HepG2 (cell line): ENCODE measurements around the gene DYTN. TPM values are rescaled to one million over a fixed set of nuclear protein-coding genes. Genes with fewer than 3 reads are reported as not detected.

Experiments
- CBX5 ChIP-seq: sonication (generic); formaldehyde crosslinking; IDR thresholded peaks from 2 replicates; pipeline ENCODE4 v1.4.0; 2020; ENCODE audit warnings: missing genetic modification reagents, borderline replicate concordance
- FIP1L1 ChIP-seq: fragments of 200-400 bp; formaldehyde crosslinking; IDR thresholded peaks from 2 replicates; pipeline ENCODE4 v1.6.1; 2018; ENCODE audit warnings: low read depth, mild to moderate bottlenecking, low read length, moderate library complexity, borderline replicate concordance; ENCODE audit not compliant: insufficient read depth
- FOXJ3 ChIP-seq: sonication (generic); formaldehyde crosslinking; IDR thresholded peaks from 2 replicates; pipeline ENCODE4 v1.4.0; 2020; ENCODE audit warnings: missing genetic modification reagents, mild to moderate bottlenecking, borderline replicate concordance
- HOXD1 ChIP-seq: sonication (generic); formaldehyde crosslinking; IDR thresholded peaks from 2 replicates; pipeline ENCODE4 v1.5.0; 2020; ENCODE audit warnings: missing genetic modification reagents
- KAT2B ChIP-seq: fragments of 150-350 bp; IDR thresholded peaks from 2 replicates; pipeline ENCODE4 v1.6.1; 2014; ENCODE audit warnings: low read depth, low read length, borderline replicate concordance
- MAFG ChIP-seq: sonication (generic); formaldehyde crosslinking; IDR thresholded peaks from 2 replicates; pipeline ENCODE4 v1.5.1; 2020; ENCODE audit warnings: mild to moderate bottlenecking, missing genetic modification reagents
- MED8 ChIP-seq: sonication (generic); formaldehyde crosslinking; IDR thresholded peaks from 2 replicates; pipeline ENCODE4 v1.8.1; 2023; ENCODE audit warnings: mild to moderate bottlenecking, missing genetic modification reagents; ENCODE audit not compliant: insufficient replicate concordance
- MXD4 ChIP-seq: IDR thresholded peaks from 2 replicates; pipeline ENCODE4 v1.6.1; 2016; ENCODE audit warnings: mild to moderate bottlenecking, missing biosample characterization, missing genetic modification reagents
- NRL ChIP-seq: sonication (generic); formaldehyde crosslinking; IDR thresholded peaks from 2 replicates; pipeline ENCODE4 v1.5.0; 2020; ENCODE audit warnings: missing genetic modification reagents, mild to moderate bottlenecking, moderate library complexity, borderline replicate concordance
- POLR2AphosphoS2 ChIP-seq: IDR thresholded peaks from 2 replicates; pipeline ENCODE4 v1.6.1; 2011; ENCODE audit warnings: low read depth, low read length, improper control_type of control experiment
- SRSF4 ChIP-seq: fragments of 200-400 bp; formaldehyde crosslinking; IDR thresholded peaks from one replicate; pipeline ENCODE4 v1.6.1; 2018; ENCODE audit warnings: mild to moderate bottlenecking, low read depth, low read length, moderate library complexity; ENCODE audit not compliant: poor library complexity, severe bottlenecking
- SRY ChIP-seq: sonication (generic); formaldehyde crosslinking; IDR thresholded peaks from 2 replicates; pipeline ENCODE4 v1.8.0; 2022; ENCODE audit warnings: mild to moderate bottlenecking, missing genetic modification reagents
- STAG1 ChIP-seq: sonication (generic); formaldehyde crosslinking; IDR thresholded peaks from 2 replicates; pipeline ENCODE4 v1.4.0; 2020; ENCODE audit warnings: missing genetic modification reagents
- U2AF1 ChIP-seq: fragments of 200-400 bp; formaldehyde crosslinking; optimal IDR thresholded peaks from 2 replicates; pipeline ENCODE3; 2017; ENCODE audit warnings: mild to moderate bottlenecking, low read depth, low read length
- WIZ ChIP-seq: sonication (generic); formaldehyde crosslinking; IDR thresholded peaks from 2 replicates; pipeline ENCODE4 v1.5.1; 2020; ENCODE audit warnings: mild to moderate bottlenecking, missing genetic modification reagents
- XRCC5 ChIP-seq: fragments of 200-400 bp; formaldehyde crosslinking; optimal IDR thresholded peaks from 2 replicates; pipeline ENCODE3; 2017; ENCODE audit warnings: mild to moderate bottlenecking, low read length
- ZBTB33 ChIP-seq: sonication (generic); formaldehyde crosslinking; IDR thresholded peaks from 2 replicates; pipeline ENCODE4 v1.4.0; 2020; ENCODE audit warnings: missing genetic modification reagents
- ZBTB43 ChIP-seq: sonication (generic); formaldehyde crosslinking; conservative IDR thresholded peaks from 2 replicates; pipeline ENCODE4 v1.4.0; 2020; ENCODE audit warnings: missing genetic modification reagents
- ZNF343 ChIP-seq: sonication (generic); formaldehyde crosslinking; IDR thresholded peaks from 2 replicates; pipeline ENCODE4 v1.4.0; 2020; ENCODE audit warnings: mild to moderate bottlenecking, missing genetic modification reagents
- ZNF362 ChIP-seq: sonication (generic); formaldehyde crosslinking; IDR thresholded peaks from 2 replicates; pipeline ENCODE4 v1.4.0; 2020; ENCODE audit warnings: missing genetic modification reagents, mild to moderate bottlenecking, borderline replicate concordance
- ZNF563 ChIP-seq: sonication (generic); formaldehyde crosslinking; IDR thresholded peaks from 2 replicates; pipeline ENCODE4 v1.8.0; 2022; ENCODE audit warnings: mild to moderate bottlenecking, moderate library complexity, missing genetic modification reagents
- ZUFSP ChIP-seq: sonication (generic); formaldehyde crosslinking; IDR thresholded peaks from 2 replicates; pipeline ENCODE4 v1.9.0; 2021; ENCODE audit warnings: missing genetic modification reagents, mild to moderate bottlenecking, borderline replicate concordance
- polyA plus RNA-seq, 8 experiments: library from polyadenylated mRNA; depleted of rRNA in 3 of 8; stranded (reverse) in 7 of 8; unstranded in 1 of 8; fragments of >200 nt; fragmentation: Illumina TruSeq in 4 of 8; extraction: Trizol in 4 of 8; gene quantifications; 2 replicates each; pipeline versions ENCODE4 v1.2.1 to v1.2.3, GENCODE V29; 2011 to 2016; ENCODE audit warnings: low read depth in 4 of 8, missing spikeins in 1 of 8, mixed read lengths in 1 of 8; ENCODE audit not compliant: insufficient read depth in 1 of 8
- total RNA-seq, 5 experiments: library from RNA; depleted of rRNA; stranded (reverse); fragments of >200 nt; fragmentation: Illumina TruSeq; extraction: Trizol; gene quantifications; 2 replicates each; pipeline ENCODE4 v1.2.3, GENCODE V29; 2016; ENCODE audit warnings: low read depth in 1 of 5

Gene DYTN
- total and polyA plus RNA-seq, 2 of the 13 experiments (the other 11 are each of a cell fraction or from before 2014, with no cell fraction given): not detected

- TF ChIP-seq ZUFSP (CRISPR knock-in tag) (no peak), SRY (CRISPR knock-in tag) (no peak), MAFG (CRISPR knock-in tag) (no peak), WIZ (CRISPR knock-in tag) (peak; percentile 51; the same call in 1 of the 2 replicates), U2AF1 (no peak), SRSF4 (no peak), FIP1L1 (no peak), HOXD1 (CRISPR knock-in tag) (peak; percentile 66; the same call in 1 of the 2 replicates), ZBTB33 (CRISPR knock-in tag) (peak; percentile 39; the same call in 1 of the 2 replicates), POLR2AphosphoS2 (no peak), XRCC5 (peak; percentile 53), MXD4 (CRISPR knock-in tag) (peak; percentile 88), ZNF343 (CRISPR knock-in tag) (0 out of 2 replicates have a peak, but pooled peaks have one; percentile 27), MED8 (peak; percentile 80), STAG1 (CRISPR knock-in tag) (no peak), ZBTB43 (CRISPR knock-in tag) (peak; percentile 35), FOXJ3 (CRISPR knock-in tag) (peak; percentile 74; the same call in 1 of the 2 replicates), NRL (CRISPR knock-in tag) (no peak; the same call in 1 of the 2 replicates), ZNF563 (CRISPR knock-in tag) (no peak), CBX5 (CRISPR knock-in tag) (peak; percentile 88; the same call in 1 of the 2 replicates), ZNF362 (CRISPR knock-in tag) (peak; percentile 31; the same call in 1 of the 2 replicates), KAT2B (no peak)
Measured at GRCh38 chr2:206765242-206766056, 47.3 kb upstream of the DYTN start, which contains the start of the genes FASTKD2 and MDH1B (continued).
